Stimulated activated CD8-positive, alpha-beta memory T cell treated with anti-CD3 and anti-CD28 coated beads, Interleukin-12 subunit alpha, Interleukin-12 subunit beta, amount 100 ng/mL, for 4 hours (primary cell): ENCODE results near the gene MAP2K5.

ENCODE experiments used
- DNase-seq: peaks from one replicate; pipeline ENCODE4 v3.0.0-alpha.2; 2020; ENCODE audit warnings: low read depth

MAP2K5 gene

DNA sequence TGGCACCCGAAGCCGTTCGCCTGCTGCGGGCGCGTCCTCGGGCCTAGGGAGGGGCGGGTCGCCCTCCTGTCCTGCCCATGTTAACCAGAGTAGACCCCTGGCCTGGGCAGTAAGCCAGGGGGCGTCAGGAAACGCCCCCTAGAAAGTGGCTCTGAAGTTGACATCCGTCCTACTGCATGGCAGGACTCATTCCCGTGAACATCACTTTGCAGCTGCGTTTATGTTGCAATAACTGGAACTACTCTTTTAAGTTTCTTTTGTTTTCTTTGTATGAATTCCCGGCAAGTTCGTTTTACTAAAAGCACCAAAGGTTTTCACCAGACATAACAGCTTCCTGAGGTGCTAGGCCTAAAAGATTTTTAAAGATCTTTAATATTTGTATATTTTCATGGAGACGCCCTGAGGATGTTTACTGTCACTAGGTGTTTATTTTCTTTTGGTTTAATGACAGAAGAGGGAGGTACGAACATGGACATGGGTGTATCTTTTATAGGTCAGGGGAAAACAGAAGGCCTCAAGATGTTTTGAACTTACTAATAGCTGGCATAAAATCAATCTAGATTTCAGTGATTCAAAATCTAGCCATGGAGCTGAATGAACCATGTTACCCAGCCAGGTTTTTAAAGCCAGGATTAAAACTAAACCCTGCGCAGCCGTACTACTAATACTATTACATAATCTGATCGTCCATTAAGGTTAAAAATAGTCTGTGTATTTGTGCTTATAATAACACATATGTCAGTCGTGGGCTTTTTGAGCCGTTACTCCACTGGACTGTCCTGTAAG, 20.5 kb upstream of the MAP2K5 start:
- DNase-seq, result no peak

DNA sequence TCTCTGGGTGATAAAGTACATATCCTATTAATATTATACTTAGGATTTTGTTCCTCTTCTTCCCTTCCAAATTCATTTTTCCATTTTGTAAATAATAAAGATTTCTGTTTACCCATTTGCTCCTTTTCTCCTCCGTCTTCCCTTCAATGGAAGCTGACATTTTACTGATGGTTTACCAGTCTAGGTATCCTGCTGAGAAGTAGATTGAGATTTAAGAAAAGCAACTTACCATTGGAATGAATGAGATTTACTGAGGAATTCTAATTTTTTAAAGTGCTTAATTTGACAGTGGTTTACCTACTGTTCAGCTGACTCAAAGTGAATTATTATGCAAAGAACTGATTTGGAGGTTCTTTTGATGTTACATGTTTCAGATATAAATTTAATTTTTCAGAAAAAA, 19.2 kb upstream of the MAP2K5 start:
- DNase-seq, result no peak

DNA sequence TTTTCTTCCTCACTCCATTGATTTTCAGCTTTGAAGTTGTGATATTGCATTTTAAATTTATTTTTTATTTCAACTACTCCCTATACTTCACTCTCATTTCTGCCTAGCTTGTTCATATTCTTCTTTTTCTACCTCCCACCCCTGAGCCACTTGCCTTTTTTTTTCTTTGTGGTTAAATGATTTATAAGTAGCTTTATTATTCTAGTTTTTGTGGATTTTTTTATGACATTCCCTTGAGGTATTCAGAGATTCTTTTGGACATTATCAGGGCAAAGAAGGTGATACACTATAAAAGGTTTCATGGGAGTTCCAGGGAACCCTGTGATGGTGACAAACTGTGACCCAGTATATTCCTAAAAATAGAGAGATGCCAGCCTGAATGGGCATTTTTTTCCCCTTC, 18.3 kb upstream of the MAP2K5 start:
- no peak for DNase-seq

DNA sequence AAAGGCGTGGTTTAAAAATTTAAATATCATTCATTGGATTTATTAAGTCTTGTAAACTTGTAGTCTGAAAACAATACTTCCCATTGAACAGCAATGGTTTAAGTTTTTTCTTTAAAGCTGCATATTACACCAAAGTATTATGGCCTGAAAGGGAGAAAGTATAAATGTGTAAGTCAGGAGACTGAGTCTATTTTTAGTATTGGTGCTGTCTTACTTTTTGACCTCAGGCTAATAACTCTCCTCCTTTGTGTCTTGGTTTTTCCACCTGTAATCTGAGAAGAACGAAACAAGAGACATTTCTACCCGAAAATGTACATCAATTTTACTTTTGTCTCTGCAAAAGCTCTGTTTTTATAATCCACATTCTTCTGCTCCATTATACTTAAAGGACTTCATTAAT, 14.0 kb upstream of the MAP2K5 start:
- DNase-seq, result no peak

DNA sequence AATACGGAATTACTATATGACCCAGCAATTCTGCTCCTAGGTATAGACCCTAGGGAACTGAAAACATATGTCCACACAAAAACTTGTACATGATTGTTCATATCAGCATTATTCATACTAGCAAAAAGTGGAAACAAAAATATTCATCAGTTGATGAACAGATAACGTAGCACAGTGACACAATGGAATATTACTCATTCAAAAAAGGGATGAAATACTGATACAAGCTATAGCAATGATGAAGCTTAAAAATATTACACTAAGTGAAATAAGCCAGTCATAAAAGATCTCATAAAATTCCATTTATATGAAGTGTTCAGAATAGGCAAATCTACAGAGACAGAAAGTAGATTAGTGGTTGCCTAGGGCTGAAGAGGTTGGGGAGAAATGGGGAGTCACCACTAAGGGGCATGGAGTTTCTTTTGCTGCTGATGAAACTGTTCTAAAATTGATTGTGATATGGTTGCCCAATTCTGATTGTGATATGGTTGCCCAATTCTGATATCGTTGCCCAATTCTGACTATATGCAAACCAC, 11.1 kb upstream of the MAP2K5 start:
- no peak for DNase-seq

DNA sequence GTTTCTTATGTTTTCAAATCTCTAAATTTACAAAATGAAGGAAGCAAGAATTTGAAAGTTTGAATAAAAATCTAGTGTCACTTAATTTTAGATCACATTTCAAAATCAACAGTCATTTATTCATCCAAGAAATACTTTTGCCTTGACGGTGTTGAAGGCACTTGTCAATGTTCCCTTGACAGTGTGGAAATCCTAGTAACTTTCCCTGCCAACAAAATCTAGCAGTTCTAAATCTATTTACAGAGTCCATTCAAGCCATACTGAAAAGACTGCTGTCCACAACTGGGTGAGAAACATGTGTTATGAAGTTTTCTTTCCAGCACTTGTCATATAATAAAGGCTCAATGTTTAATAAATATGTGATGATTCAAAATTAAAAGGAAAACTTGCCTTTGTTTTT, 8.6 kb upstream of the MAP2K5 start:
- no peak for DNase-seq

DNA sequence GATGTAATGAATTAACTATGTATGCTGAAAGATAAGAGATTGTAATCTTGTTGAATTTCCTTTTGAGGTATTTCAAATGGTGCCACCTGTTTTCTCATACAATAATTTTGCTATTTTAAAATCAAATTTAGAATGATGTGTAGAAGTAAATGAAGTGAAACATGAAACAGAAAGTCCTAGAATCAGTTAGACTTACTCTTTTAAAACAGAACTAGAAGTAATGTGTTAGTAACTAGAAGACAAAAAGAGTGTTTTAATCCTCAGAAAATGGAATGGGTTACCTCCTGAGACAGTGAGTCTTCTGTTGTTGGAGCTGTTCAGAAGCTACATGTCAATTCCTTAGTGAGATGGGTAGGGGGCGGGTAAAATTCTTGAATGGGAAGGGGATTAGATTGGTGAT, 8.1 kb upstream of the MAP2K5 start:
- no peak for DNase-seq

DNA sequence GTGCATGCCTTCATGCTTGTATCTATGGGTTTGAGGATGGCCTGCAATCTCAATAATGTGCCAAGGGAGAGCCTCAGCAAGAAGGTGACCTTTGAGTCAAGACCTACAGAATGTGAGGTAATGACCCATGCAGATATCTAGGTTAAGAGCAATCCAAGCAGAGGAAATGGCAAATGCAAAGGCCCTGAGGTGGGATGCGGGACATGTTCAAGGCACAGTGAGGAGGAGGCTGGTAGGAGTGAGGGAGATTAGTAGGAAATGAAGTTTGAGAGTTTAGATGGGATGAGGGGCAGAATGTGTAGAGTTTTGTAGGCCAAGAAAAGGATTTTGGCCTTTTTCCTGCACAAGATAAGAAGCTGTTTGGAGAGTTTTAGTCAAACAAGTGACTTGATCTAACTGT, 4.7 kb upstream of the MAP2K5 start:
- DNase-seq, result no peak

DNA sequence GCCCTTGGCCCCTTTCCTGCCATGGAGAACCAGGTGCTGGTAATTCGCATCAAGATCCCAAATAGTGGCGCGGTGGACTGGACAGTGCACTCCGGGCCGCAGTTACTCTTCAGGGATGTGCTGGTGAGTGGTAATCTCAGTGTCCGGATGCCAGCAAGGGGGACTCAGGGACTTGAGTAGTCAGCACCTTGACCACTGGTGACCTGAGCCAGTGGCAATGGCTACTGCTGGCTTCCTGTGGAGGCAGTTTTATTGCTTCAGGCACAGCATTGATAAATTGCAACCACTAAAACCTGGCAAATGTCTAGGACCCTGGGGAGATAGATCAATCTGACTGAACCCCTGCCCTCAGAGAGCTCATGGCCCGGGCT, 830 bp downstream of the MAP2K5 start:
- no peak for DNase-seq

DNA sequence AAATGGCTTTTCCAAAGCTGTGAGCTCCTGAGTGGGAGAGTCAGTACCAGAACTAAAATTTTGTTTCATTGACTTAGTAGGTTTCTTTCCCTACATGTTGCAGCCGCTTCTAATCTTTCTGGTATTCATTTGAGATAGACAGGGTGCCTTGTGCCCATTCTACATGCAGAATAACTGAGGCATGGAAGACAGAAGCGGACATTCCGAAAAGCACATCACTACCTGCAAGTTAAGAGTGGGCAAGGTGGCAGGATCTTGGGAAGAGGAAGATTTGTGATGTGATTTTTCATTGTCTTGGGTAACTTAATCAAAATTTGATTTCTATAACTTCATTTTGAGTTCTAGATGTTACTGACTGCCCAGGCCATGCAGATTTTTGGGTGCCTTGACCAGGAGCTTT, 2.0 kb downstream of the MAP2K5 start:
- DNase-seq, result no peak

DNA sequence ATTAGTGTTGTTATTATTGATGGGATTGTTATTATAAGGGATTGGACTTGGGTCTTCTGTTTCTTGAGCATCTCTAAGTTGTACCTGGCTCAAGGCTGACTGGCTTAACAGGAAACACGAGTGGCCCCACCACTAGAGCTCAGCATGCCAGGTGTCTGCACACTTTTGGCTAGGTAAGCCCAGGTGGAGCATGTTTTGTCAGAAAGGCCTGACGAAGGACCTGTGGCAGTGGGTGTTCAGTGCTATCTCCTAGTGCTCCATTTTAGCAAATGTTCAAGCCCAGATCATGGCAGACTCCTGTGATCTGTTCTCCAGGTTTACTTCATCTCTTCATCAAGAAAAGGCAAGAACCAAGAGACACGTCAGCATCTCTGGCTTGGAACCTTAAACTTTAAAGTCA, 3.4 kb downstream of the MAP2K5 start:
- DNase-seq, result no peak

DNA sequence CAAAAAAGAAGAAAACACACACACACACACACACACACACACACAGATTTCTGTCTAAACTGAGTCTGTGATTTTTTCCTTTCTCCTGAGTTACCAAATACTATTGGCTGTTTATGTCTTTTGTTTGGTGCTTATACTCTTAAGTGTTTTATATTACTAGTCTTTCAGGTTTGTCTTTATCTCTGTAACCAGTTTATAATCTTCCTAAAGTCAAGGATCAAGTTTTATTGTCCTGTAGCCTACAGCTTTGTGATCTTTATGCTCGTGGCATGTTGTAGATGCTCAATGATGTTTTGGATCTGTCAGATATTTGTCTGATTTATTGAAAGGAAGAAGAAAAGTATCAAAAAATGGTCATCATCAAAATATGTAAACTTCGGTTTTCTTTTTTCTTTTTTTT, 4.6 kb downstream of the MAP2K5 start:
- no peak for DNase-seq

DNA sequence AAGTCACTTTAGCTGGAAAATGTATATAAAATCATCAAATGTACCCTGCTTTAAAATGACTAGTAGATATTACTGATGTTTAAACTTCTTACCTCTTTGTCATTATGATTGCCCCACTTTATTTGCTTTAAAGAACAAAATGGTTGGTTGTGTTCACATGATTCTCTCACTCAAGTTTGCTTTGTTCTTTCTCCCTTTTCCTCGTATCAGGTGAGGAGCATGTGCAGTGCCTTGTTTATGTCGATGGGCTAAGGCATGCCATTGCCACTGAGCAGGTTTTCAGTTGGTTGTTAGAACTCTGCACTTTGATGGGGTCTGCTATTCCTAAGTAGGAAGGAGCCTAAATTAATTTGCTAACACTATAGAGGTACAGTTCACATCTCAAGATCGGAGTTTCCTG, 5.3 kb downstream of the MAP2K5 start:
- DNase-seq, result no peak

DNA sequence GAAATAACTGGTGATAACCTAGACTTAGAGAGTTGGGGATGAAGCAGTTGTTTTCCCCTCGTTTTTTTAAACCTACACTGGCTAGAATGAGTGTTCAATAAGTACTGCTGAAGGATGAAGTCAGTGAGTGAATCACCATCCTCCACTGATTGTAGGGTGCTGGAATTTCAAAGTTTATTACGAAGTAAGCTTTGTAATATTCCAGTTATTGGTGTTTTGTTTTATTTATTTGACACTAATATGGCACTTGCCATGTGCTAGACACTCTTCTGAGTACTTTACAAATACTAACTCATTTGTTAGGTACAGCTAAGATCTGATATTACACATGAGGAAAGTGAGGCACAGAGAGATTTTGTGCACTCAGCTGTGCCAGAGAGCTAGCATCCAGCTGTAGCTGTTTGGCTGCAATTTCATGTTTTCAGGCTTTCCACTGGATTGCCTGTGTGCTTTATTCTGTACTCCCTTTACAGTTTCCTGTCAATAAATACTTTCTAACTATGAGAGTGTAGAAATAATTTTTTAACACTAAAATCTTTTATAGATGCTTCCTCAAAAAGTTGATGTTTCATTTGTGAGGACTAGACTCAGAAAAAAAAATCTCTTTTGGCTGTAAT, 5.8 kb downstream of the MAP2K5 start:
- no peak for DNase-seq

DNA sequence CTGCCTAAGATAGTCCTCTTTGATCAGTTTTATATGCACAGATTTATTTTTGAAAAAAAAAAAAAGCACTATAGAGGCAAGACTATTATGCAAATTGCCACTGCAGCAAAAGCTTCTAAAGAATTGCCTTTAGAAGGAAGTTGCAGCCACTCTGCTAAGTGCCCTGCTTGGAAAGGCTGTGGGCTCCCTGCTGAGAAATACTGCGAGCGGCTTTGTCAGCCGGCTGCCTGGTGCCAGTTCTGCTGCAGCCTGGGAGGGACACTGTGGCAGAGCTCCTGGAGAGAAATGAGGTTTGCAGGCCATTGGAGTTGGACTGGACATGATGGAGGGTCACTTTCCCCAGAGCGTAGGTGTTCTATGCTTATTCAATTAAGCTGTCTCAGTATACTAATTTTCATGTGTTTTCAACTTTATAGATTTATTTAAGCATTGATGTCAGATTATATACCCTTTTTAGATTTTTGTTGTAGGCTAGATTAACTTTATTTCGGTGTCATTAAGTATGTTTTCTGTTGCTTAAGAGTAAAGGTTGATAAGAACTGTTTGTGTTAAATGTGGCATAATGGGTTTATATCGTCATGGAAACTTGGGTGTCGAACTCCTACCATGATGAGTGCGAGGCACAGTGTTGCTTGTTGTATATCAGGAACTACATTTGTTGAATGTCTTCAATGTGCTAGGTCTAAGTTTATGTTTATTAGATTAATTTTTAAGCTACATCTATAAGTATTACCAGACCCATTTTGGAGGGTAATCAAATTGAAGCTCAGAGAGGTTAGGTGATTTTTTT, 6.6 kb downstream of the MAP2K5 start:
- no peak for DNase-seq

DNA sequence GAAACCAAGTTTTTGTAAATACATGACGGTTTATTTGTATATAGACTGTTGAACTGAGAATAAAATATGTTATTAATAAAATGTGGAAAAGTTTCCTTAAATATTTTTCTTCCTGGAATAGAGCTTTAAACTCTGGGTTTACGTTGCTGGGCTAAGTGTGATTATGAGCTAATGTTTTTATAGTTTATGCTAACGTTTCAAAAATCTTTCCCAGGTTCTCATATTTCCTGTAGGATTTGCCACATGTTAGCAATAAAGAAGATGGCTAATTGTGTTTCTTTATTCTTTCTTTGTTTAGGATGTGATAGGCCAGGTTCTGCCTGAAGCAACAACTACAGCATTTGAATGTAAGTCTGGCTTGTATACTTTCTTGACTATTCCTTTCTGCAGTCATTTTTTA, 7.2 kb downstream of the MAP2K5 start:
- DNase-seq, result no peak

DNA sequence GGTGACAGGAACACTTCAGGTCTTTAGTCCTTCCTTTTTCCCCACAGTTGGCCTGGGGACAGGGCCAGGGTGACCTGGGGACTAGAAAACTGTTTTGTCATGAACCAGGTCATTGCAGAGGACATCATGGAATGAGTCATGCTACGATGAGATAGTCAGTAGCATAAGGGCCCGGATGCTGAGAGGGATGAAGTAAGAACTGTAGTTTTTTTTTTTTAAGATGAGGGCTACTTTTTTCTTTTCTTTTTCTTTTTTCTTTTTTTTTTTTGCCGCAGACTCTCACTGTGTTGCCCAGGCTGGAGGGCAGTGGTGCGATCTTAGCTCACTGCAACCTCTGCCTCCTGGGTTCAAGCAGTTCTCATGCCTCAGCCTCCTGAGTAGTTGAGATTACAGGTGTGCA, 8.0 kb downstream of the MAP2K5 start:
- DNase-seq, result no peak

DNA sequence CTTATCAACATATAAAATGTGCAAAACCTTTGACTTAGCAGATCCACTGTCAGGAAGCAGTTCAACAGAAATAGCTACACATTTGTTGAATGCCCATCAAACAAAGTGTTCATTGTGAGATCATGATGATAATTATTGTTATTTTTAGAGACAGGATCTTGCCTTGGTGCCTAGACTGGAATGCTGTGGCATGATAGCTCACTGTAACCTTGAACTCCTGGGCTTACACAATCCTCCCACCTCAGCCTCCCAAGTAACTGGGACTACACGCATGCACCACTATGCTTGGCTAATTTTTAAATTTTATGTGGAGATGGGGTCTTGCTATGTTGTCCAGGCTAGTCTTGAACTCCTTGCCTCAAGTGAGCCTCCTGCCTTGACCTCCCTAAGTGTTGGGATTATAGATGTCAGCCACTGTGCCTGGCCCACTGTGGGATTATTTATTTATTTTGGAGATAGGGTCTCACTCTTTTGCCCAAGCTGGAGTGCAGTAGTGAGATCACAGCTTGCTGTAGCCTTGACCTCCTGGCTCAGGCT, 8.8 kb downstream of the MAP2K5 start:
- DNase-seq, result no peak

DNA sequence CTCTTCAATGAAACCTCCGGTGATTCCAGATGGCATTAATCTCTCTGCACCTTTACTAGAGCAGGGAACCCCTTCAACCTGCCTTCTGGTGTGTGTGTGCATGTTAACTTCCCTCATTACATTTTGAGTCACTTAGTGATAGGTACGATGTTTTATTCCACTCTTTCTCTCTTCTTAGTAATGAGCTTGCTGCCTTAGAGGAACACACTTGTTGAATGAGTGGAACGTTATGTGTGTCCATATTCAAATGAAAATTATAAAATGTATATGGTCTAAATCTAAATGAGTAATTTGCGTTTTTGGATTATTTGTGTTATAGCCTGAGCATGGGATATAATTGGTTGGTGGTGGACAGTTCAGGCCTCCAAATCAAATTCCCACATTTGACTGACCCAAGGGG, 12.1 kb downstream of the MAP2K5 start:
- DNase-seq, result no peak

DNA sequence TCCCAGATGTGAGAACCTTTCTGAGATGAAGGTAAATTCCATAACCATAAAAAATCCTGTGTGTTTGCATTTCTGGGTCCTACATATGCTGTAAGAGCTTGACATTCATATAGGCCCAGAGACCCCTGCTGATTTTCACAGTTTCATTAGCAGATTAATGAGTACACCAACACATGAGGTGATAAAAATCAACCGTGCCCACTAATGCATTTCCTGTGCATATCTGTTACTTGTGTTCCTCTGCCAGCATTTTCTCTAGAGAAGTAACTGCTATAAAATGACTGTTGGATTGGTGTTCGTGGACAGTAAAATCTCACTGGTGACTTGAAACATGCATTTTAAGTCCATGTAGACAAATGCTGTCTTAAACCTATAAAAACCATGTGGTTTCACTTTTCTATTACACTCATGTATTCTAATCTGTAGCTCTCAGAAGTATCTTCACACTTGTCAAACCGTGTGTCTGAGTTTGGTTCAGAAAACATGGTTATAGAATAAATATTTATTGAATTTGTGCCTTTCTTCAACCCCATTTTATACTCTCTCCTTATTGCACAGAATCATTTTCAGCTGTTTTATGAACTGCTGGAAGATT, 14.6 kb downstream of the MAP2K5 start:
- no peak for DNase-seq

DNA sequence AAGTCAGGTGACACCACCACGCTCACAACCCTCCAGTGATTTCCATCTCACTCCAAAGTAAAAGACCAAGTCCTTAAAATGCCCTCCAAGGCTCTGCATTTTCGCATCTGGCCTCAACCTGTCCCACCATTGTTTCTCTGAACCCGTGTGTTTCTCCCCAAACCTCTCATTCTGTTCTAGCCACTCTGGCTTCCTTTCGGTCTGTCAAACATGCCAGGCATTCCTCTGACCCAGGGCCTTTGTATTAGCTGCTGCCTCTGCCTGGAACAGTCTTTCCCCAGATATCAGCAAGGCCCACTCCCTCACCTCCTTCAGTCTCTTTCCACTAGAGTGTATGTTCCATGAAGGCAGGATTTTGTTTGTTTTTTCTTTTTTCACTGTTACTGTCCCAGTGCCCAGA, 16.0 kb downstream of the MAP2K5 start:
- DNase-seq, result no peak

DNA sequence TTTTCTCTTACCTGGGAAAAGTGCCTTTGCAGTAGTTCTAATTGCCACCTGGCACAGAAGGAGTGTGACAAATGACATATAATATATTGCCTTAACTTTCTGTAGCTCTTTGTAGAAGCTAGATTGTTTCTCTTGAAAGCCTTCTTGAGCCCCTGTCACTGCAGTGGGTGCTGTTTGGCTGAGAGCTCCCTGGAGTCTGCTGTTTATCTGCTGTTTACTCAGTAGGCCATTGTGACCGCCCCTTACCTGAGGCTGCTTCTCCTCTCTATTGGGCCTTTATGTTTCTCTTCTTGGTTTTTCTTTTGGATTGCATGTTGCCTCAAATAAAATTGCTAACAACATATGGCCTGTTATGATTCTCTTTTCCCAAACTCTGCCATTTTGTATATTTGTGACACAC, 16.7 kb downstream of the MAP2K5 start:
- DNase-seq, result no peak
